HG03159 (cell line): ENCODE data around the gene GRIA1.
"Not testable (repeated sequence)": the region's sequence is repeated elsewhere in the genome, so short reads cannot be mapped to it uniquely, and the experiment has no call there.

Experiments
- ATAC-seq: cut with Tn5 transposase; IDR thresholded peaks from one replicate; pipeline ENCODE4 v1.9.1; 2021; ENCODE audit warnings: mild to moderate bottlenecking, moderate library complexity; ENCODE audit not compliant: unreplicated experiment

The GRIA1 gene

GRCh38 chr5:153711755-153712154, 221.3 kb downstream of the GRIA1 start:
- ATAC-seq: no peak

- ATAC-seq: no peak
Measured at GRCh38 chr5:153712946-153713345, 222.5 kb downstream of the GRIA1 start.

DNA sequence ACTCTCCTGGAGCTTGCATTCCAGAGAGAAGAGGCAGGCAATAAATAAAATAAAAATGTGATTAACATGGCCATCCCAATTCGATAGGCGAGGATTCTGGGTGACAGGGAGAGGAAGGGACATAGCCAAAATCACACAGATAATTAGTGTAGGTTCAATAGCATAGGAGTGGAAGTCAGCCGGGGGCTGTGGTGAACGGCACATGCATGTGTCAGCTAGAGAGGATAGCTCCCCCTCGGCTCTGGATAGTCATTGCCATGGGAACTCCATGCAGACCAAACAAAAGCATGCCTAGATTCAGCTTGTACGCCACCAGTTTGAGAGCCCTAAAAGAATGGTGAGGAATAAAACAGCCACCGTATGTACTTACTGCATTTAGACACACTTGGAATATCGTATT, 223.5 kb downstream of the GRIA1 start:
- ATAC-seq: no peak

DNA sequence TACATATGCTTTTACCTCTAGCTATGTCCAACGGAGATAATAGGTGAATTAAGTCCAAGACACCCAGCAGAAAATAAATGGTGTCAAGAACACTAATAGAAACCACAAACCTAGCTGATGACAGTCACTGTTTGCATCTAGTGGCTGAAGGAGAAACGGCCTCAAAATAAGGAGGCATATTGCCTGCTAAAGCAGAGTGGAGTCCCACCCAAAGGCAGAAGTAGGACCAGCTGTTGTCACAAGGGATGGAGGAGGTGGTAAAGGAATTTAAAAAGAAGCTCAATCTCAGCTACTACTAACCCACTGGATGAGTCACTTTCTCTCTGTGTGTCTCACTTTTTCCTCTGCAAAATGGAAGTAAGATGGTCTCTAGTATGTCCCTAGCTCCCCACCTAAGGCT, 224.3 kb downstream of the GRIA1 start:
- no peak for ATAC-seq

DNA sequence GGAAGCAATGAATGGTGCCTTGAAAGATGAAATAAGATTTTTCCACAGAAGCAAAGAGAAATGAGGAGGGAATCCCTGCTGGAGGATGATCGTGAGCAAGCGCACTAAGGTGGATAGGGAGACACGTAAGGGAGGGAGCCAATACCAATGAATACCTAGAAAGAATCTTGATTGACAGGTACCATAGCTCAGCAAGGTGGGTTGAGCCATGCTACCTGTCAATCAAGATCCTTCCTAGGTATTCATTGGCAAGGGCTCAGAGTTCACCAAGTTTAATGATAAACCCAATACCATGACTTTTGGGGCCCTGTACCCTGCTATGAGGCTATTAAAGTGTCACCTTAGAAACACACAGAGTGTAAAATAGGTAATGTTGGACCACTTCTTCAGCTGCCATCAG, 226.8 kb downstream of the GRIA1 start:
- no peak for ATAC-seq

DNA sequence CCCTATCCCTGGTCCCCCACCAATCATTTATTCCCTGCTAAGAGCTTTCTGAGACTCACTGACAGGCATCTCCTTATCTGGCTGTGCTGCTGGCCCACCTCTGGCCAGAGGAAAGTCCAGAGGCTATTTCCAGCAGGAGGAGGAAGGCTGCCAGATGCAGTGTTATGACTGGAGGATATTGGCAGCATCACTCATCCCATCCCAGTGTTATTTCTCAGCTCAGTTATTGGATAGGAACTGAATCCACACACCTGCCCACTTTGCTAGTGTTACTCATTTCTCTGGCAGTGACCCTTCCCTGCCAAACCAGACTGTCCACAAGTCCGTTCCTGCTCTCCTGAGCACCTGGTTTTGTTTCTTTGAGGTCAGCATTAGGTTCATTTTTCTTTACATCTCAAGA, 228.2 kb downstream of the GRIA1 start:
- ATAC-seq: no peak

DNA sequence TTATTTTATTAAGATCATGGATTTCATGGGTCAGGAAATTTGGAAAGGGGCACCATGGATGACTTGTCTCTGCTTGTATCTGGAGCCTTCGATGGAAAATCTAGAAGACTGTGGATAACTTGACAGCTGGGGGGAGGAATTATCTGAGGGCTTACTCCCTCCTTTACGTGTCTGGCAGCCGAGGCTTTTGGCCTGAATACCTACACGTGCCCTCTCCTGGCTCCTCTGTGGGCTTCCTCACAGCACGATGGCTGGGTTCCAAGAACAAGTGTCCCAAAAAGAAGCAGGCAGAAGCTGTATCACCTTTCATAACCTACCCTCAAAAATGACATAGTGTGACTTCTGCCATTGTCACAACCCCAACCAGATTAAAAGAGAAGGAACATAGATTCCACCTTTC, 228.9 kb downstream of the GRIA1 start:
- no peak for ATAC-seq

DNA sequence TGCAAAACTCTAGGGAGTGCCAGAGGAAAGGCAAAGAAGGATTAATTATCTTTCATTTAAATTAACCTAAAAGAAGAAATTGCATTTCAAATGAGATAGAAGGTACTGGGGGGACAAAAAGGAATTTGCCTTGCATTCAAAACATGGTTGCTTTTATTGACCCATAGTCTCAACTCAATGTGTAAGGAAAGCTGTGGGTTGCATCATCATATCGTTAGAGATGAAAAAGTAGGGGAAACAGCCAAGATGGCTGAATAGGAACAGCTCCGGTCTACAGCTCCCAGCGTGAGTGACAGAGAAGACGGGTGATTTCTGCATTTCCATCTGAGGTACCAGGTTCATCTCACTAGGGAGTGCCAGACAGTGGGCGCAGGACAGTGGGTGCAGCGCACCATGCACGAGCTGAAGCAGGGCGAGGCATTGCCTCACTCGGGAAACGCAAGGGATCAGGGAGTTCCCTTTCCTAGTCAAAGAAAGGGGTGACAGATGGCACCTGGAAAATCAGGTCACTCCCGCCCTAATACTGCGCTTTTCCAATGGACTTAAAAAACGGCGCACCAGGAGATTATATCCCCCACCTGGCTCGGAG, 232.6 kb downstream of the GRIA1 start:
- not testable (repeated sequence) for ATAC-seq

DNA sequence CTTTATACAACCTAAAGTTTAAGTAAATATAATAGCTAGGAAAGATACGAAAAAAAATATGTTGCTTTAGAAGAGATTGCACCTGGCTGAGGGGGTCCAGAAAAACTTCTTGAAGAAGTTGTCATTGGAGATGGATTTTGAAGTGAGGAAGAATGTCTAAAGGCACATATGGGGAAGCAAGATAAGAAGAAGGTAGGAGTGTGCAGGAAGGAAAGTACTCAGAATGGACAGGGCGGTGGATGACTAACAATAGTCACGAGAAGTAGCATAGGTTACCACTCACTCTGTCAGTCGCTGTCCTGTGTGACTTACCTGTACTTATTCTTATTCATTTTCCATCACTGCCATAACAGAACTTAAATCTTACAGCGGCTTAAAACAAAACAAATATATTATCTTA, 251.6 kb downstream of the GRIA1 start:
- ATAC-seq: no peak

- ATAC-seq: no peak
Measured at GRCh38 chr5:153744751-153745150, 254.3 kb downstream of the GRIA1 start.

DNA sequence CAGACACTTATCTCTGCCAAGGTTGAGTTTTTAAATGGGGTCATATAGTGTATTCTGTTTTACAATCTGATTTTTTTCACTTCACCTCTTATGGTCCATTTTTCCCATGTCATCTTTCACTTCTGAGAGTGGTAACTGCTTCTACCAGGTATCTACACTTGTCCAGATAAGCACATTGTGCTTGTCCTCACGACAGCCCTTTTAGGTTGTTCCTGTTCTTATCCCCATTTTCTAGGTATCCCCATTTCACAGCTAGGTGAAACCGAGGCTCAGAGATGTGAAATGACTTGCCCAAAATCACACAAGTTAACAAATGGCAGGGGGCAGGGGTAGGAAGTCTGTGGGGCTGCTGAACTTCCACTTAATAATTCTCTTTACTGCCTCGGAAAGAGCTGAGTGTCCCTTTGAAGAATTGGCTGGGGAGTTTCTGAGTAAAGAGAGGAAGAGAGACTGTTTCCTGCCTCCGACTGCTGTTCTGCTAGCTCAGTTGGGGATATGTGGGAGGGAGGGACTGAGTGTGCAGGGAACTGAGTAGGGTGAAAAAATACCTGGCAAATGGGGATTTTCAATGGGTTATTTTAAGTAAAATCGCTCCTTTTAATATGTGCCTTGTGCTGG, 255.4 kb downstream of the GRIA1 start:
- ATAC-seq: no peak

DNA sequence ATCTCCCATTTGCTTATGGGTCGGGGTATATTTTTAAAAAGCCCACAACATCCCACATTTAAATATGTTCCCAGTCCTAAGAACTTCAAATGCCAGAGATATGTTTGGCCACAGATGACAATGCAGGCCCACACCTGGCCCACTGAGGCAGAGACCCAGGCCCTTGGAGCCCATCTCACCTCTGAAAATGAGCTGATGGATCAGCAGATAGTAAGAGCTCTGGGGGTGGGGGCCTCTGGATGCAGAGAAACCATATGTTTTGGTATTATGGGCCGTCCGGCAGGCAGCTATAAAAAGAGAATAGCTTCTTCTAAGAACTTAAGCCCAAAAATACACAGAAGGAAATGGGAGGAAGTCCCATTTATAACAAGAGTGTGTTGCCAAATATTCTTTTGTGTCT, 256.0 kb downstream of the GRIA1 start:
- no peak for ATAC-seq

GRCh38 chr5:153748823-153749222, 258.4 kb downstream of the GRIA1 start:
- ATAC-seq: no peak

DNA sequence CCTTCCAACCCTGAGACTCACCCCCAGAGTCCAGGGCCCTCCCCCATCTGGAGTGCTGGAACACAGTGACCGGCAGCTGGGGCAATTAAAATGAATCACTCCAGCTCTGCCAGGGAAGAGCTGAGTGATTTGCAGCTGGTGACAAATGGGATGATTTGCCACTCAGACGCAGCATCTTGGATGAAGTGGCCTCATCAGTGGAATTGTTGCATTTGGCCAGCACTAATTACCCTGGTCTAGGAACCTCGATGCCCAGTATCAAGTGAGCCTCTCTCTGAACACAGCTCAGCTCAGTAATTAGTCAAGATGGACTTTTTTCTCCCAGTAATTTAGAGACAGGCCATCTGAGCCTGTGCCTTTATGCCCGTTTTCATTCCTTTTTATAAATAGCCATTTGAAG, 259.5 kb downstream of the GRIA1 start:
- ATAC-seq: no peak

GRCh38 chr5:153751251-153751650, 260.8 kb downstream of the GRIA1 start:
- no peak for ATAC-seq

DNA sequence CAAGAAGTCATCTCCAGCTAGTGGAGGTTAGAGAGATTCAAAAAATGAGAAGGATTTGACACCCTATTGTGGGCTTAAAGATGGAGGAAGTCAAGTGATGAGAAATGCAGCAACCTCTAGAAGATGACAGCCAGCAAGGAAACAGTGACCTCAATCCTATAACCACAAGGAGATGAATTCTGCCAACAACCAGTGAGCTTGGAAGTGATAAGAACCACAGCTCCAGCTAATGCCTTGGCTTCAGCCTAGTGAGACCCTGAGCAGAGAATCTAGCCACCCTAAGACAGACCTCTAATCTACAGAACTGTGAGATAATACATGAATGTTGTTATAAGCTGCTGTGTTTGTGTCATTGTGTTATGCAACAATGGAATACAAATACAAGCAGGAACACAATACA, 262.4 kb downstream of the GRIA1 start:
- no peak for ATAC-seq

- no peak for ATAC-seq
Measured at GRCh38 chr5:153753645-153754432, 263.4 kb downstream of the GRIA1 start.

DNA sequence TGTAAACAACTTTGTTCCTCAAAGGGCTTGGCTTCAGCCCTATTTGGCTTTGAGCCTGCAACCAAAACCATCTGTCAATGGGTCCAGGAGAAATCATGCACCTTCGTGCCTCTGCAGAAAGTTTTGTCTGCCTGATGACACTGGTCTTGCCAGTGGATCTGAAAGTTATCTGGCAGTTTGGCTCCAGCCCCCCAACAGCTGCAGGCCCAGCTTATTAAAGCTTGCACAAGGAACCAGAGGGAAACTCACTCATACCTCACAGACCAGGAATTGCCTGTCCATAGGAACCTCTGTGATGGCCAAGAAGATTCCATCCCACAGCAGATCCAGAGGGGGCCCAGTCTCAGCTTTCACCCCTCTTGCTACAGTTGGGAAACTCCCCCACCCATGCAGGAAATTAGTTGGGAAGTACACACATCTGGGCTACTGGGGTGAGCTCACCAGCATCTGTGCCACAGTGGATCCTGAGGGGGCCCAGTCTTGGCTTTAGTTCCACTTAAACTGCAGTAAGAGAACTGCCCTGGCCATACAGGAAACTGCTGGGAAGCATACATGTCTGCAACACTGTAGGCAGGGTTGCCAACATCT, 265.5 kb downstream of the GRIA1 start:
- no peak for ATAC-seq

- no peak for ATAC-seq
Measured at GRCh38 chr5:153756540-153756939, 266.1 kb downstream of the GRIA1 start.

DNA sequence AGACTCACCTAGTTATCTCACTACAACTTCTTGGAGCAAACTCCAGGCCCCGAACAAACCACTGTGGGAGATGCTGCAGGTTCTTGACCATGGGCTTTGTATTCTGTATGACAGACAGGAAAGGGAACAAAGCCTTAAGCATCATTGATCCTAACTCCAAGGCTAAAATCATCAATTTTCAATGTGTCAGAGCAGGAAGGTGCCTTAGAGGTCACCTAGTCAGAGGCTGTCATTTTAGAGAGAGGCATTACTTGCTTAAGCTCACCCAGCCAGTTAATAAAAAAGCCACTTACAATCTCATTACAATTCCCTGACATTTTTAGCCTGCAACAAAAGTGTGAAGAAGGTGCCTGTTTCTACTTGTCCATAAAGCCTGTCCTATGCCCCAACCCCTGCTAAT, 275.5 kb downstream of the GRIA1 start:
- ATAC-seq: no peak

DNA sequence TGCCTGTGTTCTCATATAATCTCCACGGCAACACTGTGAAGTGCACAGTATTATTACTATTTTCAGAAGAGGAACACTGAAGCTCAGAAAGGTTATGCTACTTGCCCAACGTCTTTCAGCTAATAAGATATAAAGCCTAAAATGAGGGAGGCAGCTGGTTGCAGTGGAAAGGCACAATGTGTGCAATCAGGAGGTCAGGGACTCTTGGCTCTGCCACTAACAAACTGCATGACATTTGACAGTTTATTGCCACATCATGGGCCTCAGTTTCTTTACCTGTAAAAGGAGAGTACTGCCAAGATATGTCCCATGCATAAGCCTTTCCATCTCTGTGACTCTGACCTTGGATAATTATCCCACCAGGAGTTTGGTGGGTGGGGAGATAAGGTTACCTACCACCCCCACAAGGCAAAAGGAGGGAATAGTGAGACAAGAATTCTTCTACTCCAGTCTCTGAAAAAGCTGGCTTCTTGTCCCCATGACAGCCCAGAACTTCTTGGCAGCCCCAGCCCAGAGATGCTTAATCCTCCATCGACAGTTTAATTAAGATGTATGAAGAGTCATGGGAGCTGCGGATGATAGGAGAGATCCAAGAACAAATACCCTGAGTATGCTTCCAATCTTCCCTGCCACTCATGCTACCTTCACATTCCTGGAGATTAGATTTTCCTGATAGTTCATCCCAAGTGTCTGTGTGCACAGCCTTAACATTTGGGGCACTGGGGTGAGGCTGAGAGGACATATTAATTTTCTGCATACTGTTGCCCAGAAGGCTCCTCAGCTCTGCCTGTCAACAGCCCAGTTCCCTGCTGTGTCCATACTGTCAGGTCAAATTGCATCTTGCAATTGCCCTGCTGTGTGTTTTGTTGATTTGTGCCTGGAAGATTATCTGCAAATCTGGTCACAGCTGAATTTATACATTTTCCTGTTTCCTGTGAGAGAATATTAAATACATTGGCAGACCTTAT, 277.0 kb downstream of the GRIA1 start:
- no peak for ATAC-seq
